Measurements from ENCODE around the gene CNBP.
A peak's percentile ranks its signal among the peaks of the same experiment; 100 is the strongest.
"Not testable (repeated sequence)": the region's sequence is repeated elsewhere in the genome, so short reads cannot be mapped to it uniquely, and the experiment has no call there.

CNBP gene

DNA sequence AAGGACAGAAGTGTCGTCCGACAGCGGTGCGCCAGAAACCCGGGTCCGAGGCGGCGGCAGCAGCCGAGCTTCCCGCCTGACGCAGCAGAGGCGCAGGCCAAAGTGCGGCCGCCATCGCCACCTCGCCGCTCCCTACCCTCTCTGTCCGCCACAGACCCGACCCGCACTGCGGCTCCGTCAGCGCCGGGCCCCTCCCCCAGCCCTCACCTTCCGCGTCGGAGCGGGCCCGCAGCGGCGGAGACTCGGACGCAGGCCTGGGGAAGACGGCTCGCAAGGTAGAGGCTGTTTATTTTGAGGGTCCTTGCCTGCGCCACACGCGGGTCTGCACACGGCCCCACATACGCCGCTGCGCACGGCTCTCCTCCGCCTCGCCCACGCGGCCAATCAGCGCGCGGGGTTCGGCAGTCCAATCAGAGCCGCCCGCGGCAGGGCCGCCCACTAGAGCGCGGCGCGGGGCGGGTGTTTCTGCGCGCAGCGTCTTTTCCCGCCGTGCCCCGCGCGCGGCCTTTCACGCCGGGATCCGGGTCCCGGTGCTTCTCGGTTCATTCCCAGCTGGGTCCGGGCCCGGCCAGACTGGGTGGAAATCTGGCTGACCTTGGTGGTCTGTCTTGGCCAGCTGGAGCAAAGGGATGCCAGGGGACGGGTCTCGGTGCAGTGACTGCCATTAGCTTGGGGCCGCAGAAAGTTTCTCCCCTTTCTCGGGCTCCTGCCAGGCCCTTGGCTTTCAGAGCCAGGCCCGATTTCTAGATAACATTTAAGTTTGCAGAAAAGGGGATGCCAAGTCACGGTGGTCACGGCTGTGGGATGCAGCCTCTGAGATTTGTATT lies at the start of gene CNBP:
Gene CNBP (minus strand): TSS at position 328 of the 827 bp plus-strand sequence. CDS start 12,139 bp downstream, outside the sequence.
- DNase-seq, result peak; percentile 90 to 91

- DNase-seq, result no peak
These were observed 47.8 kb upstream of the CNBP start for GRCh38 chr3:129231331-129232119.

- DNase-seq, result peak; percentile 10 to 33
These were observed 46.8 kb upstream of the CNBP start for GRCh38 chr3:129230311-129231019.

DNA sequence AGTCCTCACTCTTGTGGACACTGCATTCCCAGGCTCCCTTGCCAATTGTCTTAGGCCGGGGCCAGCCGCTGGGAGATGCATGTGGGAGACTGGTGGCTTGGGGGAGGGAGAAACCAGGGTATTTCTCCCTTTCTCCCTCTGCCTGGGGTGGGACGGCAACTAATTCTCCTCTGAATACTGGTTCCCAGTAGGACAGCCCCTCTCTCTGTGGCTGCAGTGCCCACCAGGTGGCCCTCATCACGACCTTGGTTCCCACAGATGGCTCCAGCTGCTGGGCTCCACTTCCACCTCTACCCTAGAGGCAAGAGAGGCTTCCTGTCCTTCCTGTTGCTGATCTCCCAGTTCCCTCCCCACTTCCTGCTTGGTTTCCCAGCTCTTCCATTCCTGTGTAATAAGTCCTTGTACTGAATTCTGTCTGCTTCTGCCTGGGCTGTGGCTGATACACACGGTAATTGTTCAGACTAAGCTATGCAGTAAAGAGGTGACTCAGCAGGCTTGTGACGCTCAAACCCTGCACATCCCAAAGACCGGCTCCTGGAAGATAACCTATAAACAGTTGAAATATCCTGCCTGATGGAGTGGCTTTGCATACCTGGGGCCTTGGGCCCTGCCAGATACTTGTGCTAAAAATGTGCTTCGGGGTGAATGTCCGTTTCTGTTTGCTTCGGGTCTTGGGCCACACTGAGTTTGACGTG lies 45.3 kb upstream of the CNBP start:
- no peak for DNase-seq

- DNase-seq, result no peak
These were observed 42.7 kb upstream of the CNBP start for GRCh38 chr3:129226374-129226773.

DNA sequence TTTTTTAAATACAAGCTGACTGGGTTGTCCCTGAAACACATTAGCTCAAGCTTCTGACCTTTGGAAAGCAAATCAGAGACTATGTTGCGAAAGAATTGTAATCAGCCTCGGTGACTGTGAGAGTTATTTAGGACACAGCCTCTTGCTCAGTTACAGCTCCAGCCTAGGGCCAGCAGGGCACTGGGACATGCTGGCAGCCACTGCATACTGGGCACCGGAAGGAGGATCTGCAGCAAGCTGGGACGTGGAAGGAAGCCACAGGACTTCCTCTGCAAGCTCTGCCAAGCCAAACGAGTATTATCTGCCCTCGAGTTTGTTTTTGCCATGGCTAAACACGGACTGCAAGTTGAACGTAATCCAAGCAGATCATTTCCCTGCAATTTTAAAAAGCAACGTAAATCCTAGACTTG lies 41.3 kb upstream of the CNBP start:
- DNase-seq, result peak; percentile 24 to 42

DNA sequence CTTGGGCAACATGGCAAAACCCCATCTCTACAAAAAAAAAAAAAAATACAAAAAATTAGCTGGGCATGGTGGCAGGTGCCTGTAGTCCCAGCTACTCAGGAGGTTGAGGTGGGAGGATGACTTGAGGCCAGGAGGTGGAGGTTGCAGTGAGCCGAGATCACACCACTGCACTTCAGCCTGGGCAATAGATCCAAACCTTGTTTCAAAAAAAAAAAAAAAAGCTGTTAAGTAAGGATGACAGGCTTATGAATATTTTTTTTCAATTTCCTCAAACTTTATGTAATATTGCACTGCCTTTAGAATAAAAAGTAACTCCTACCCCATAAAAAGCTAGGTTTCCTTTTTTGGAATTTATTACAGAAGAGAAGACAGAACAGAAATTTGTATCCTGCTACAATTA lies 40.7 kb upstream of the CNBP start:
- DNase-seq, result not testable (repeated sequence)

DNA sequence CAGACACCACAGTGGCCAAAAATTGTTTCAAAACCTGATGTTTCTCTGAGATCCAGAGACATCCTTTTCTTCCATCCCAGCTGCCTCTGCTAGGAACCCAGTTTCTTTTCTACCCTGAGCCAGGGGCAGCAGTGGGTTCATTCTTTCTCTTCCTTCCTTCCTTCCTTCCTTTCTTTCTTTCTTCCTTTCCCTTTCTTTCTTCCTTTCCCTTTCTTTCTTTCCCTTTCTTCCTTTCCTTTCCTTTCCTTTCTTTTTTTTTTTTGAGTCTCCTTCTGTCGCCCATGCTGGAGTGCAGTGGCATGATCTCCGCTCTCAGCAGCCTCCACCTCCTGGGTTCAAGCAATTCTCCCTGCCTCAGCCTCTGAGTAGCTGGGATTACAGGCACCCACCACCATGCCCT lies 35.0 kb upstream of the CNBP start:
- no peak for DNase-seq

GRCh38 chr3:129213238-129213637 lies 29.5 kb upstream of the CNBP start:
- DNase-seq, result no peak

DNA sequence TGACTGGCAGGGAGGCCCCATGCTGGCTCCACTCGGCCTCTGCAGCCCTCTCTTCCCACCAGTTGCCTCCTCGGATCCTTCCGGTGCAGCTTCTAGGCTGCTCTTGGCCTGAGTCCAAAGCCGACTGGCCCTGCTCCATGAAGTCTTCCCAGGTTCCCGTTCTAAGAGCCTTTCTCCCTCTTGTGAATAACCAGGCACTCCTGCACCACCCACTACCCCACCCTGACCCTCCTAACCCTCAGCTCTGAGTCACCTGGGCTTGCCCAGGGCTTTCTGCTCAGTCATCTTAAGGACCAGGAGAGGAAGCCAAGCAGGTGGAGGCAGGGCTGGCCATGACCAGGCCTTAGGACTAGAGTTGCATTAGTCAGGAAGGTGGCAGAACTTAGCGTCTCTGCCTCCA lies 28.1 kb upstream of the CNBP start:
- DNase-seq, result no peak

DNA sequence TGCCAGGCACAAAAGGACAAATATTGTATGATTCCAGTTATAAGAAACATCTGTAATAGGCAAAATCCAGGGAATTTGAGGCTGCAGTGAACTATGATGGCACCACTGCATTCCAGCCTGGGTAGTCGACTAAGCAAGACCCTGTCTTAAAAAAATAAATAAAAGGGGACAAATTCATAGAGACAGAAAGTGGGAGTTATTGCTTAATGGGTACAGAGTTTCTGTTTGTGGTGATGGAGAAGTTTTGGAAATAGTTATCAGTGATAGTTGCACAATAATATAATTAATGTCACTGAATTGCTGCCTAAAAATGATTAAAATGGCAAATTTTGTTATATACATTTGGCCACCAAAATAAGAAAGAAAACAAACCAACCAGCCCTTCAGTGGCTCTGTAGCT lies 27.6 kb upstream of the CNBP start:
- DNase-seq, result no peak

DNA sequence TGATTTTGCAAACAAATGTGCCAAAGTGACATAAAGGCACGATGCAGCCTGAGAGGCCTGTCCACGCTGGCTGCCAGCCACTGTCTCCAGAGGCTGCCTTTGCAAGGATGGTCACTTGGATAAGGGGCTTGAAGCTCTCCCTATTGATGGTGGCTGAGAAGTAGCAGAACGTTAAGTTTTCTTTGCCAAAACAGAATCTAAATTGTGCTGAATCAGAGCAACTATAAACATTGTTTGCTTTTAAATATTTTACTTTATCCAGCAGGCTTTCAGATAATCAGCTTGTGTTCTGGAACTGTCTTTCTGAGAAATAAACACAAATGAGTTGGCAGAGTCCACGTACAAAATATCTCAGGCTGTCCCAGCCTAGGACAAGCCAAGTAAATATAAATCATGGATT lies 23.8 kb upstream of the CNBP start:
- no peak for DNase-seq

GRCh38 chr3:129205109-129205832 lies 21.6 kb upstream of the CNBP start:
- DNase-seq, result no peak

GRCh38 chr3:129204473-129204872 lies 20.8 kb upstream of the CNBP start:
- DNase-seq, result no peak

- DNase-seq, result no peak
These were observed 15.7 kb upstream of the CNBP start for GRCh38 chr3:129199366-129199765.

- no peak for DNase-seq
These were observed 13.6 kb upstream of the CNBP start for GRCh38 chr3:129197321-129197720.

DNA sequence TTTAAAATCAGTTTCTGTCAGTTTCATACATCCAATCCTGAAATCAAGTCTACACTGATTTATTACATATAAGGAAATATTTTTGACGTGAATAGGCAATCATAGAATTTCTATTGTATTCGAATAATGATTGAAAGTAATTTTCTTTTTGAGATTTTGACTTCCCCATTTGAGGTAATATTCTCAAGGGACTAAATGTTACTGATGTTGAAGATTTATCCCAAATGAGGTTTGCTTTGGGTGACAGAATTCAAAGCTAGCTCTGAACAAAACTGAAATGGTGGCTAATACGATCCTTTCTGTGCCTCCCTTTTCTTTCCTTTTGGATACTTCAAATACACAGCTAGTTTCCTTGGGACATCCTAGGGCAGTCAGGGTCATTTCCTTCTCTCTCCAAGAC lies 12.9 kb upstream of the CNBP start:
- no peak for DNase-seq

DNA sequence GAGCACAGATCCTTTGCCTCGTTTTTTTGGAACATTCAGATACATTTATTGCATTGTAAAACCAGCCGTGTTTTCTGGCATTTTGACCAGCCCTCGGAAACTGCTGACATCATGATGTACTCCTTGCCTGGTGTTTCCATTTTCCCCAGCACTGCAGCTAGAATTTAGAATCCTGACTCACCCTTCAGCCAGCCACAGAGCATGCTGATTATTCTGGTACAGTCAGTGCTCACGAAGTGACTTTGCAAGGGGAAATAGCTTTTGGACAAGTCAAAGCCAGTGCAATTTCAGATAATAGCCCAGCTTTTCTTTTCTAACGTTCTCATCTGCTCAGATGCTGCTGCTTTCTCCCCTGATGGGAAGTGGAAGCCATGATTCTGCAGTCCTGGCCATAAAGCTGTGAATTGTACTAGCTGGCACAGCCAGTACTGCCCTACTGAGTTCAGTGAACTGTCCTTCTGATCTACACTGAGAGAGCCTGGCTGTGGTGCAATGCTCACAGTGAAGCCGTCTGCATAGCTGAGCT lies 12.1 kb upstream of the CNBP start:
- peak in 1 of 2 experiments; percentile 17 for DNase-seq

GRCh38 chr3:129189793-129190192 lies 6.1 kb upstream of the CNBP start:
- not testable (repeated sequence) for DNase-seq

DNA sequence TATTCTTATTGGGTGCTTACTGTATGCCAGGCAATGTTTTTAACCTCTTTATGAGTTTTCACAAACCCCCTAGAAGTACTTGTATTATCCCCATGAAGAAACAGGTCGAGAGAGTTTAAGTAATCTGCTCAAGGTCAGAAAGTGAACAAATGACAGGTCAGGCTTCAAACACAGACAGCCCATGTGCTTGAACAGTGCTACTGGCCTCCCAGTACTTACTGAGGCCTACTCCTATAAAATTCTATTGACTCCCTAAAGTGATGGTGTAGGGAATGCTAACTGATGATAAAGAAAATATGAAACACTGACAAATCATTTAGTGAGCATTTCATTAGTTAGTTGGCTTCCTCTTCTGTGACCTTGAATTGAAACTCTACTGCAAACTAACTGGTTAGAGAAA lies 4.2 kb upstream of the CNBP start:
- DNase-seq, result no peak

DNA sequence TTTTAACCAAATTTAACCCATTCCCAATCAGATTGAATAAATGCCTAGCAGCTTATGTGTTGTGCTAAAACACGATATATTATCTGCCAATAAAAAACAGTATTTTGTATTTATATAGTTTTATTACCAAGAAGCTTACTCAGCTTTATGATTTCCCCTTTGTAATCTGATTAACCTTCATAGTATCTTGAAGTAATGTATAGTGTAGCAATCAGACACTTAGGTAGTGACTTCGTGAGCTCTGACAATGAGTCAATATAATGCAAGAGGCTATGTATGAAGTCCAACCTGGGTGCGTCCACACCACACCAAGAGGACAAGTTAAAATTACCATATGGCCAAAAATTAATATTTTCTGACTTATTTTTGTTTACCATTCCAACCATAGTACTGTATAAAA lies 2.1 kb upstream of the CNBP start:
- DNase-seq, result no peak
